ENCODE data around the gene CPSF4L.
A peak's percentile ranks its signal among the peaks of the same experiment; 100 is the strongest.
"Not testable (repeated sequence)": the region's sequence is repeated elsewhere in the genome, so short reads cannot be mapped to it uniquely, and the experiment has no call there.

The CPSF4L gene

GRCh38 chr17:73267648-73268537, 6.2 kb upstream of the CPSF4L start:
- DNase-seq (ENCODE audit: low spot score), result peak; percentile 93

GRCh38 chr17:73266796-73267195, 5.1 kb upstream of the CPSF4L start:
- DNase-seq (ENCODE audit: low spot score), result no peak

GRCh38 chr17:73265646-73266640, 4.3 kb upstream of the CPSF4L start:
- no peak for DNase-seq (ENCODE audit: low spot score)

GRCh38 chr17:73264448-73264847, 2.8 kb upstream of the CPSF4L start:
- not testable (repeated sequence) for DNase-seq (ENCODE audit: low spot score)

- no peak for DNase-seq (ENCODE audit: low spot score)
These were observed 1.3 kb upstream of the CPSF4L start for GRCh38 chr17:73262676-73263642.

GRCh38 chr17:73261952-73262675, 434 bp upstream of the CPSF4L start:
- DNase-seq (ENCODE audit: low spot score), result peak; percentile 89

GRCh38 chr17:73257516-73257915, 4.2 kb downstream of the CPSF4L start:
- DNase-seq (ENCODE audit: low spot score), result no peak

- no peak for DNase-seq (ENCODE audit: low spot score)
These were observed 5.5 kb downstream of the CPSF4L start for GRCh38 chr17:73256220-73256619.

GRCh38 chr17:73255671-73256181, 6.0 kb downstream of the CPSF4L start:
- peak; percentile 84 for DNase-seq (ENCODE audit: low spot score)

- no peak for DNase-seq (ENCODE audit: low spot score)
These were observed 9.8 kb downstream of the CPSF4L start for GRCh38 chr17:73251871-73252270.

GRCh38 chr17:73250851-73251640, 10.6 kb downstream of the CPSF4L start:
- no peak for DNase-seq (ENCODE audit: low spot score)

GRCh38 chr17:73249700-73250099, 12.0 kb downstream of the CPSF4L start:
- no peak for DNase-seq (ENCODE audit: low spot score)

GRCh38 chr17:73248532-73248931, 13.1 kb downstream of the CPSF4L start:
- no peak for DNase-seq (ENCODE audit: low spot score)

GRCh38 chr17:73247726-73248125, 14.0 kb downstream of the CPSF4L start:
- DNase-seq (ENCODE audit: low spot score), result no peak

- no peak for DNase-seq (ENCODE audit: low spot score)
These were observed 21.1 kb downstream of the CPSF4L start for GRCh38 chr17:73240561-73240960.

GRCh38 chr17:73237714-73238113, 24.0 kb downstream of the CPSF4L start:
- DNase-seq (ENCODE audit: low spot score), result no peak

- no peak for DNase-seq (ENCODE audit: low spot score)
These were observed 26.9 kb downstream of the CPSF4L start for GRCh38 chr17:73234736-73235135.

GRCh38 chr17:73232587-73233373, 28.9 kb downstream of the CPSF4L start:
- DNase-seq (ENCODE audit: low spot score), result peak; percentile 46
